OCI-LY3 (cell line): ENCODE data around the gene FMN1.

ENCODE experiments used
- CTCF ChIP-seq: fragments of 200-600, 300-600 bp; sonication (generic); IDR thresholded peaks from 2 replicates; pipeline ENCODE4 v1.5.1; 2014; ENCODE audit warnings: antibody characterized with exemption, low read length, low read depth
- EZH2phosphoT487 ChIP-seq: fragments of 200-600 bp; shearing (Covaris generic); IDR thresholded peaks from 2 replicates; pipeline ENCODE4 v1.6.1; 2018; ENCODE audit warnings: antibody characterized with exemption, mixed run types, low read depth

- TF ChIP-seq CTCF (no peak), EZH2phosphoT487 (no peak)
Measured at GRCh38 chr15:32822739-32823138, 371.8 kb downstream of the FMN1 start.
